22Rv1 (cell line): ENCODE data around the gene MAPK1.
"Not testable (repeated sequence)": the region's sequence is repeated elsewhere in the genome, so short reads cannot be mapped to it uniquely, and the experiment has no call there.

Experiments
- H3K27ac ChIP-seq: fragments of 450-650 bp; 2 replicates; pipeline ENCODE4 v1.5.1; 2017
- CTCF ChIP-seq: fragments of 450-650 bp; IDR thresholded peaks from 2 replicates; pipeline ENCODE4 v1.5.1; 2017; ENCODE audit warnings: mild to moderate bottlenecking
- ZFX ChIP-seq: fragments of 450-650 bp; IDR thresholded peaks from 2 replicates; pipeline ENCODE4 v1.6.1; 2017; ENCODE audit warnings: antibody characterized with exemption, borderline replicate concordance

The MAPK1 gene

GRCh38 chr22:21719024-21719423, 148.4 kb downstream of the MAPK1 start:
- TF ChIP-seq CTCF (no peak), ZFX (no peak)
- H3K27ac ChIP-seq = no peak overlapping the region

- TF ChIP-seq ZFX = no peak
- no peak for TF ChIP-seq CTCF
- no peak overlapping the region for H3K27ac ChIP-seq
These were observed 148.9 kb downstream of the MAPK1 start for GRCh38 chr22:21718499-21718898.

GRCh38 chr22:21716395-21717122, 150.9 kb downstream of the MAPK1 start:
- not testable (repeated sequence) for H3K27ac ChIP-seq

GRCh38 chr22:21714786-21715185, 152.7 kb downstream of the MAPK1 start:
- no peak for TF ChIP-seq ZFX
- TF ChIP-seq CTCF = no peak
- no peak overlapping the region for H3K27ac ChIP-seq

- H3K27ac ChIP-seq = no peak overlapping the region
- TF ChIP-seq CTCF (no peak), ZFX (no peak)
These were observed 153.2 kb downstream of the MAPK1 start for GRCh38 chr22:21714059-21714770.

- no peak overlapping the region for H3K27ac ChIP-seq
- TF ChIP-seq CTCF (peak; percentile 47), ZFX (no peak)
These were observed 153.9 kb downstream of the MAPK1 start for GRCh38 chr22:21713428-21714058.

GRCh38 chr22:21712751-21713427, 154.6 kb downstream of the MAPK1 start:
- no peak overlapping the region for H3K27ac ChIP-seq
- no peak for TF ChIP-seq ZFX
- TF ChIP-seq CTCF = peak; percentile 86
